Measurements from ENCODE around the gene ERVFRD-1. TPM values are rescaled to one million over a fixed set of nuclear protein-coding genes. Genes with fewer than 3 reads are reported as not detected.

Gene ERVFRD-1
- total RNA-seq, 1 experiment from 2014 or later = not detected

DNA sequence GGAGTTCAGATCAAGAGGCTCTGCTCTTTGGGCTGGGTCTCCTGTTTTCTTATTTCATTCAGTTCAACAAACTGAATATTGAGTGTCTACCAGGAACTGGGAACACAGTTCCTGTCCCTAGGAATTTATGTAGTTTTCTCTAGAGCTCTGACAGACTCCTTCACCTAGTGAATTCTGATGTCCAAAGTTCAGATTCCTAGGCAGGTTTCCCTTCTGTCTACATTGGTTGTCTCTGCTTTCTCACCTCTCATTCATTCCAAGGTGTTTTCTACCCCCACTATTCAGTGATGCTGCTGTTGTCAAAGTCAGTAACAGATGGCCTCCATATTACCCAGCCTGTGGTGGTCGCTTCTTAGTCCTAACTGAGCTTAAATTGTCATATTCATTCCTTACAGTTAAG, 13.5 kb downstream of the ERVFRD-1 start:
- no peak overlapping the region for H3K4me2 ChIP-seq (ENCODE audit: low read depth, low read length, poor library complexity, severe bottlenecking)
- no peak overlapping the region for H3K4me3 ChIP-seq (ENCODE audit: low read length)
- H3K9me3 ChIP-seq (ENCODE audit: low read length) = no peaks in the 10 kb centered on the region
- no peaks in the 10 kb centered on the region for H3K9me2 ChIP-seq (replicated peaks; ENCODE audit: insufficient read depth, low read length)
- peaks cover 13% of the 10 kb centered on the region for H4K20me1 ChIP-seq (ENCODE audit: insufficient read depth, low read depth, low read length)
- no peak overlapping the region for H3K27ac ChIP-seq (ENCODE audit: low read length)
- no peak overlapping the region for H2AFZ ChIP-seq (ENCODE audit: low read length)
- H3K79me2 ChIP-seq (ENCODE audit: low read length) = peaks cover 88% of the 10 kb centered on the region
- DNase-seq = no peak
- H3K9ac ChIP-seq (ENCODE audit: low read length) = no peak overlapping the region
- no peaks in the 10 kb centered on the region for H3K27me3 ChIP-seq (ENCODE audit: low read length)
- H3K36me3 ChIP-seq (ENCODE audit: insufficient read depth, low read length) = peaks cover 9% of the 10 kb centered on the region
- H3K4me1 ChIP-seq (ENCODE audit: low read length) = peaks cover 17% of the 10 kb centered on the region

- no peak for DNase-seq
- Histone ChIP-seq H3K36me3 (ENCODE audit: insufficient read depth, low read length) (peaks cover 9% of the 10 kb centered on the region), H3K27ac (ENCODE audit: low read length) (no peak overlapping the region), H3K79me2 (ENCODE audit: low read length) (peaks cover 83% of the 10 kb centered on the region), H3K4me1 (ENCODE audit: low read length) (peaks cover 23% of the 10 kb centered on the region), H3K9ac (ENCODE audit: low read length) (no peak overlapping the region), H4K20me1 (ENCODE audit: insufficient read depth, low read depth, low read length) (peaks cover 13% of the 10 kb centered on the region), H3K4me2 (ENCODE audit: low read depth, low read length, poor library complexity, severe bottlenecking) (no peak overlapping the region), H3K27me3 (ENCODE audit: low read length) (no peaks in the 10 kb centered on the region), H3K9me2 (replicated peaks; ENCODE audit: insufficient read depth, low read length) (no peaks in the 10 kb centered on the region), H3K9me3 (ENCODE audit: low read length) (no peaks in the 10 kb centered on the region), H2AFZ (ENCODE audit: low read length) (no peak overlapping the region), H3K4me3 (ENCODE audit: low read length) (no peak overlapping the region)
Observed at GRCh38 chr6:11097476-11097875, 14.0 kb downstream of the ERVFRD-1 start.

GRCh38 chr6:11096109-11096508, 15.4 kb downstream of the ERVFRD-1 start:
- Histone ChIP-seq H3K9me2 (replicated peaks; ENCODE audit: insufficient read depth, low read length) (no peaks in the 10 kb centered on the region), H3K9ac (ENCODE audit: low read length) (peak overlapping the region; percentile 94), H3K4me1 (ENCODE audit: low read length) (peaks cover 24% of the 10 kb centered on the region), H3K4me3 (ENCODE audit: low read length) (peak overlapping the region; percentile 79; the same call in 1 of the 2 replicates), H3K9me3 (ENCODE audit: low read length) (no peaks in the 10 kb centered on the region), H3K36me3 (ENCODE audit: insufficient read depth, low read length) (peaks cover 7% of the 10 kb centered on the region; the same call in 1 of the 2 replicates), H3K4me2 (ENCODE audit: low read depth, low read length, poor library complexity, severe bottlenecking) (peak overlapping the region; percentile 83), H3K27ac (ENCODE audit: low read length) (no peak overlapping the region), H3K79me2 (ENCODE audit: low read length) (peaks cover 70% of the 10 kb centered on the region), H2AFZ (ENCODE audit: low read length) (no peak overlapping the region), H4K20me1 (ENCODE audit: insufficient read depth, low read depth, low read length) (peaks cover 2% of the 10 kb centered on the region), H3K27me3 (ENCODE audit: low read length) (no peaks in the 10 kb centered on the region)
- DNase-seq = peak; percentile 53

DNA sequence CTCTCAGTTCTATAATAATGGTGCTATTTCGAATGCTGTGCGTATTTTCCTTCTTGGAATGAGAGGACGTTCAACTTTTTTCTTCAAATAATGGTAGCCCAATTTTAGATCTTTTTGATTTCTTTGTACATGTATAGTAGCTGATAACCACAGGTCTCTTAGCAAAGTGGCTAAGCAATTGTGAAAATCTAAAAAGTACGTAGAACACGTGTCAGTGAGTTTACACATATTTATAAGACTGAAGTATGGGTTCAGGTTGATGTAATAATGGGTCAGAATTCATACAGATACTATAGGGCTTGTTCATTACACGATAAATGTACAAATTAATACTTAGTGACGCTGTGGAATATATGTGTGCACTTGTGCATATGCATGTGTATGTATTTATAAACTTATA, 16.6 kb downstream of the ERVFRD-1 start:
- H2AFZ ChIP-seq (ENCODE audit: low read length) = no peak overlapping the region
- H3K4me2 ChIP-seq (ENCODE audit: low read depth, low read length, poor library complexity, severe bottlenecking) = peak overlapping the region; percentile 83
- peak overlapping the region; percentile 94 for H3K9ac ChIP-seq (ENCODE audit: low read length)
- no peaks in the 10 kb centered on the region for H3K9me2 ChIP-seq (replicated peaks; ENCODE audit: insufficient read depth, low read length)
- H3K4me1 ChIP-seq (ENCODE audit: low read length) = peaks cover 24% of the 10 kb centered on the region
- H3K79me2 ChIP-seq (ENCODE audit: low read length) = peaks cover 58% of the 10 kb centered on the region
- H3K36me3 ChIP-seq (ENCODE audit: insufficient read depth, low read length) = 0 out of 2 replicates have a peak, but pooled peaks cover 2% of the 10 kb centered on the region
- H3K27ac ChIP-seq (ENCODE audit: low read length) = peak overlapping the region; percentile 49; the same call in 1 of the 2 replicates
- no peaks in the 10 kb centered on the region for H3K9me3 ChIP-seq (ENCODE audit: low read length)
- H3K4me3 ChIP-seq (ENCODE audit: low read length) = peak overlapping the region; percentile 79
- no peaks in the 10 kb centered on the region for H4K20me1 ChIP-seq (ENCODE audit: insufficient read depth, low read depth, low read length)
- H3K27me3 ChIP-seq (ENCODE audit: low read length) = no peaks in the 10 kb centered on the region
- DNase-seq = no peak

- peak; percentile 76 for DNase-seq
- Histone ChIP-seq H3K27ac (ENCODE audit: low read length) (peak overlapping the region; percentile 49), H3K9me3 (ENCODE audit: low read length) (no peaks in the 10 kb centered on the region), H3K9ac (ENCODE audit: low read length) (peak overlapping the region; percentile 94), H3K79me2 (ENCODE audit: low read length) (peaks cover 53% of the 10 kb centered on the region), H3K27me3 (ENCODE audit: low read length) (no peaks in the 10 kb centered on the region), H4K20me1 (ENCODE audit: insufficient read depth, low read depth, low read length) (no peaks in the 10 kb centered on the region), H3K4me1 (ENCODE audit: low read length) (peaks cover 24% of the 10 kb centered on the region), H3K36me3 (ENCODE audit: insufficient read depth, low read length) (0 out of 2 replicates have a peak, but pooled peaks cover 2% of the 10 kb centered on the region), H3K4me3 (ENCODE audit: low read length) (peak overlapping the region; percentile 79), H2AFZ (ENCODE audit: low read length) (peak overlapping the region; percentile 85; the same call in 1 of the 2 replicates), H3K9me2 (replicated peaks; ENCODE audit: insufficient read depth, low read length) (no peaks in the 10 kb centered on the region), H3K4me2 (ENCODE audit: low read depth, low read length, poor library complexity, severe bottlenecking) (peak overlapping the region; percentile 83)
Observed at GRCh38 chr6:11094411-11094851, 17.1 kb downstream of the ERVFRD-1 start.

- H3K79me2 ChIP-seq (ENCODE audit: low read length) = peaks cover 47% of the 10 kb centered on the region
Observed at GRCh38 chr6:11093626-11094410, 17.7 kb downstream of the ERVFRD-1 start, which contains the start of gene SMIM13. Gene SMIM13, plus strand, starts transcription at chr6:11093834. Its CDS starts 480 bp downstream, at chr6:11094314.

GRCh38 chr6:11093376-11093625, 18.2 kb downstream of the ERVFRD-1 start:
- peak overlapping the region; percentile 83 for H3K4me2 ChIP-seq (ENCODE audit: low read depth, low read length, poor library complexity, severe bottlenecking)
- peak overlapping the region; percentile 79 for H3K4me3 ChIP-seq (ENCODE audit: low read length)
- H2AFZ ChIP-seq (ENCODE audit: low read length) = peak overlapping the region; percentile 78; the same call in 1 of the 2 replicates
- H4K20me1 ChIP-seq (ENCODE audit: insufficient read depth, low read depth, low read length) = no peaks in the 10 kb centered on the region
- 0 out of 2 replicates have a peak, but pooled peaks cover 2% of the 10 kb centered on the region for H3K36me3 ChIP-seq (ENCODE audit: insufficient read depth, low read length)
- peak overlapping the region; percentile 94 for H3K9ac ChIP-seq (ENCODE audit: low read length)
- H3K79me2 ChIP-seq (ENCODE audit: low read length) = peaks cover 41% of the 10 kb centered on the region
- no peaks in the 10 kb centered on the region for H3K9me3 ChIP-seq (ENCODE audit: low read length)
- H3K4me1 ChIP-seq (ENCODE audit: low read length) = peaks cover 20% of the 10 kb centered on the region
- no peaks in the 10 kb centered on the region for H3K27me3 ChIP-seq (ENCODE audit: low read length)
- H3K9me2 ChIP-seq (replicated peaks; ENCODE audit: insufficient read depth, low read length) = no peaks in the 10 kb centered on the region
- DNase-seq = no peak
- peak overlapping the region; percentile 58 for H3K27ac ChIP-seq (ENCODE audit: low read length)

More at GRCh38 chr6:11093626-11094410, 17.7 kb downstream of the ERVFRD-1 start, which contains the start of gene SMIM13:
- peak within 1 kb of the TSS; percentile 79 for H3K4me3 ChIP-seq (ENCODE audit: low read length)
- peak within 1 kb of the TSS; percentile 71 for H3K27ac ChIP-seq (ENCODE audit: low read length)
- H3K4me1 ChIP-seq (ENCODE audit: low read length) = peaks cover 24% of the 10 kb centered on the region
- peak within 1 kb of the TSS; percentile 87; the same call in 1 of the 2 replicates for H2AFZ ChIP-seq (ENCODE audit: low read length)
- H3K9ac ChIP-seq (ENCODE audit: low read length) = peak within 1 kb of the TSS; percentile 94
- no peaks in the 10 kb centered on the region for H3K9me3 ChIP-seq (ENCODE audit: low read length)
- H3K27me3 ChIP-seq (ENCODE audit: low read length) = no peaks in the 10 kb centered on the region
- 0 out of 2 replicates have a peak, but pooled peaks cover 2% of the 10 kb centered on the region for H3K36me3 ChIP-seq (ENCODE audit: insufficient read depth, low read length)
- no peaks in the 10 kb centered on the region for H3K9me2 ChIP-seq (replicated peaks; ENCODE audit: insufficient read depth, low read length)
- DNase-seq = peak; percentile 98
- no peaks in the 10 kb centered on the region for H4K20me1 ChIP-seq (ENCODE audit: insufficient read depth, low read depth, low read length)
- H3K4me2 ChIP-seq (ENCODE audit: low read depth, low read length, poor library complexity, severe bottlenecking) = peak within 1 kb of the TSS; percentile 83

DNA sequence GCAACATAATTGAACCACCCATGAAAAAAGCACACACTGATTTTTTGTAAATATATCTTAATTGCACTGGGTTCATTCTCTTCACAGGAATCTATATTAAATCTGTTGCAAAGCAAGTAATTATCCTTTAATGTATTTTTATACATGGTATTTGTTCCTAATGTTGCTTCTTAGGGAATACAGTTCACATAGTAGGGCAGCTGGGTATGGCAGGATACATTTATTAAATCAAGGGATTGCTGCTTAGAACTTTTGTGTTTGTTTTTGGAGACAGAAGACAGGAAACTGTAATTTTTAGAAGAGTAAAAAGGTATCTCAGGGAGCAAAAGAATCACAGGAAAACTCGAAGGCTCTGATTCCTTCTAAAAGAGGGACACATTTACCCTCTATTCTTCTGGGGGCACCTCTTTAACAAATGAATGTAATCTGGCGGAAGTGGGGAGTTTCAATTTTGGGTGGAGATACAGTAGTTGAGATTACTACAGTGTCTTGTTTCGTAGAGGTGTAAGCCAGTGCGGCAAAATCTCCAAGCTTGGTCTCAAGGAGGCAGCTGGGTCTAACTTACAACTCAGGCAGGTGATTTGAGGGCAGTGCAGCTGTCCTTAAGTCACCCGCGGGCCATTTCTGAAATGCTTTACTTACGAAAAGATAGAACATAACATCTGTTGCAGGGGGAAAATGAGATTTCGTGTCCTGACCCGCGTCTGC, 18.7 kb downstream of the ERVFRD-1 start:
- Histone ChIP-seq H3K9ac (ENCODE audit: low read length) (peak overlapping the region; percentile 94), H3K27ac (ENCODE audit: low read length) (peak overlapping the region; percentile 58), H3K79me2 (ENCODE audit: low read length) (peaks cover 37% of the 10 kb centered on the region), H3K4me1 (ENCODE audit: low read length) (peaks cover 20% of the 10 kb centered on the region), H3K36me3 (ENCODE audit: insufficient read depth, low read length) (0 out of 2 replicates have a peak, but pooled peaks cover 2% of the 10 kb centered on the region), H3K4me2 (ENCODE audit: low read depth, low read length, poor library complexity, severe bottlenecking) (peak overlapping the region; percentile 83), H3K9me2 (replicated peaks; ENCODE audit: insufficient read depth, low read length) (no peaks in the 10 kb centered on the region), H3K27me3 (ENCODE audit: low read length) (no peaks in the 10 kb centered on the region), H3K4me3 (ENCODE audit: low read length) (peak overlapping the region; percentile 79), H3K9me3 (ENCODE audit: low read length) (no peaks in the 10 kb centered on the region), H4K20me1 (ENCODE audit: insufficient read depth, low read depth, low read length) (no peaks in the 10 kb centered on the region), H2AFZ (ENCODE audit: low read length) (peak overlapping the region; percentile 78; the same call in 1 of the 2 replicates)
- peak; percentile 78 for DNase-seq
